Measurements from ENCODE around the gene VPS13C.

Gene VPS13C

DNA sequence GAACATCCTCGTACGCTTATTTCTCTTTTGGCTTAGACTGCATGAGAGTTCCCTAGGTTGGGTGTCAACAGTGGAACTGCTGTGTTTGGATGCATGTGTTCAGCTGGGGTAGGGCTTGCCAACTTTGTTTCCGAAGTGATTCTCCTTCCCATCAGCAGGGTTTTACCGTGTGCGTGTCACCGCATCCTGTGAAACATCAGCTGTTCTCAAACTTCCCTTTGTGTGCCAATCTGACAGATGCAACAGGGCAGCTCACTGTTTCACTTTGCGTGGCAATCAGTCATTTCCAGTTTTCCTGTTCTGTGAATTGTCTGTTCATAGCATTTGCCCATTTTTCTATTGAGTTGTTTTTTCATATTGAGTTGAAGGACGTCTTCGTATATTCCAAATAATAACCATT lies 218.8 kb downstream of the VPS13C start:
- DNase-seq = no peak

DNA sequence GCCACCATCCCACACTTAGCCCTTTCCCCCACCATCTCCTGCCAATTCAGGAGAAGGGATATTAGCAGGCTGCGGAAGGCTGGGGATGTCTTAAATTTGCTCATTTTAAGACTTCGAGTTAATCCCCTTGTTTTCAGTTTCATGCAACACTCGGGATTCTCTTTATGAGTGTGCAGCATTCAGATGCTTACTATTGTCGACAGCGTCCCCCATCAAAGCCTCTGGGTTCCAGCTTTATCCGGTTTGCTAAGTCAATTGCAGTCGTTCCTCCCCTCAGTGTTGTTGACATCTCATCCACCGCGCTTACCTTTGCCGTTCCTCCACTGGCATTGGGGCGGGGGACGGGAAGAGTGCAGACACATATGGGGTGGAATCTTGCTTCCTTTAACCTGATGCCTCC lies 220.2 kb downstream of the VPS13C start:
- DNase-seq = no peak

DNA sequence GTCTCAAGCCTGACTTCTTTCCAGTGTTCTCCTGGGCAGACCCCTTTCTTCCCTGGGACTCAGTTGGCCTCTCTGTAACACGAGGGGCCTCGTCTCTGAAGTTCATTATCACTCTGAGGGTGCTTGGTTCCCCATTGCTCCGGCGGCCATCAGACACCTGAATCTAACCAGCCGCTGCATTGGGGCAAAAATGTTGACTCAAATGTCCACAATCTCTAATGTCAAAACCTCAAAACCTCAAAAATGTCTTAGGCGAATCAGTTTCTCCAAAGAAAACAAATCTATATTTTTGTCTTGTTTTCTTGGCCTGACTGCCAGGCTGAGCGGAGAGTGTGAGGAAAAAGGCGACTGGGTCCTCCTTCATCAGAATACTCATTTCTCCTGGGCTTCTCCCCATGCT lies 220.7 kb downstream of the VPS13C start:
- no peak for DNase-seq

DNA sequence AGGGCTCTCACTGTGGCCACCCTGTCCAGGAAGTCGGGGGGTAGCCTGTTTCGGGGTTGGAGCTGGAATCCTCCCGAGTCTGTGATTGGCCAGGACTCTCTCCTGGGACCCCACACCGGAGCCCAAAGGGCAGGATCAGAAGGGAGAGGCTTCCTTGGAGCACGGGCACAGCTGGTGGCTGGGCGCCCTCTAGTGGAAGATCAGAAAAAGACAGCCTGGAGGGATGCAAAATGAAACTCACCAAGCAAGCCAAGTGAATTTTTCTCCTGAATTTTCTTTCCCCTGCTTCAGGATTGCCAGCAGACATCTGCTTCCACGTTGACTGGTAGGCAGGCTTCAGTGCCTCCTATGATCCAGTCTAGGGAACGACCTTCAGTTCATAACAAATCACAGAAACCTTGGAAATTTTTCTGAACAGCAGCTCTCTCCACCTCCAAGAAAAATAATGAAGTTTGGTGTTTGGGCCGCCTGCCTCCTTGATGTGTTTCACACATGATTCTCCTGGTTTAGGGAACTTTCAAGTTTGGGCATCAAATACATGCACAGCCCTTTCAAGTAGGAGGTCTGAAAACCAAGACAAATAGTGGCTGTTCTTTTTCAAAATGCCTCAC lies 224.6 kb downstream of the VPS13C start:
- peak; percentile 31 to 76 for DNase-seq

DNA sequence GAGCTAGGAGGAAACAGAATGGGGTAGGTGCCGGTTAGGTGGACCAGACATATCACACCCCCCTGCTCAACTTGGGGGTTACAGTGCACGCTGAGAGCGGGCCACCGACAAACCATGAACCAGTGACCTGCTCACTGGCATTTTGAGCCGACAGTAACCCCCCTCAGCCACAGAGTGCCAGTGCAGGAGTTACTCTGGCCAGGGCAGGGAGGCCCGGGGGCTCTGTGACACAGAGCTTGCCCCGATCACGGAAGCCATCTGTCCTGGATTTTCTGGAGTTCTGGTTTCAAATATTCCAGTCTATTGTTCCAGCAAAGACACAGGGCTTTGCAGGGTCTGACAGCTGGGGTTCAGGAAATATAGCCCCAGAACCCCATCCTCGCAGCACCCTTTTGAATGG lies 225.2 kb downstream of the VPS13C start:
- peak in 1 of 2 experiments; percentile 23 for DNase-seq

DNA sequence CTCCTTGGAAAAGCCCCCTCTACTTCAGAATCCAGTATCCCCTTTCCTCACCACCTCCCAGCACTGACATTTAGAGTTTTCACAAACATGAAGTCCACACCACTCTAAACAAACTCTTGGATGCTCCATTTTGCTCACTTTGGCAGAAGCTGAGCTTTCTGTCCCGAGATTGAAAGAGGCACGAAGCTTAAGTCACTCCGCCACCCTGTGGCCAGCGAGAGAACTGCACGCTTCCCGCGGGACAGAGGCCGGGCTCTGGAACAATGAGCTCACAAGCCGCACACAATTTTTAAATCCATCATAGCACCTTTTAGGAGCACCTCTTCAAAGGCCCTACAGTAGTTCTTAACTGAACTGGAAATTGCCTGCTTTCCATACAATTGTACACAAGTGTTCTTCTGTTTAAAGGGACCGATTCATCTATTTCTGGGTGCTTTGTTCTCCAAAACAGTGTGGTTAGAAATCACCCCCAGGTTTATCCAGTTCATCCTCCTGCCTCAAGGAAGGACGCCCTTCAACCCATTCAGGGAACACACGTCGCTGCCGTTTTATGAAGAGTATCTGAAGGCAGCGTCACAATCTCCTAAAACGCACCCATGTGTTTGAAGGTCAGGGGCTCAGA lies 226.1 kb downstream of the VPS13C start:
- DNase-seq = peak; percentile 34 to 83

DNA sequence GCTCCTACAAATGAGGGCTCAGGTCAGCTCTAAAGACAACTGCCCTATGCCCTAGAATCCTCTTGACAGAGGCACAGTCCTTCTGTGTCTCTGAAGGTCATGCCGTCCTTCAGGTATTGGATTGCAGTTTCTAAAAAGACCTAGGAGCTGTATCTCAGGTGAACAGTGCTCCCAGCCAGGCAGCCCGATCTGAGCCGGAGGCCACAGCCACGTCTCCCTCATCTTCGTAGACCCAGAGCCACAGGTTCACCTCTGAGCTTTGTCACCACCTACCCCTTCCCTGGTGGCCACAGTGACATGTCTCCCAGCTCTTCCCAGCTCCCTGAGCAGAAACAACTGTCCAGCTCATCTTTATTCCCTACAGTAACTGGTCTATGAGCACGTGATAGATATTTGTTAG lies 228.0 kb downstream of the VPS13C start:
- DNase-seq = no peak

DNA sequence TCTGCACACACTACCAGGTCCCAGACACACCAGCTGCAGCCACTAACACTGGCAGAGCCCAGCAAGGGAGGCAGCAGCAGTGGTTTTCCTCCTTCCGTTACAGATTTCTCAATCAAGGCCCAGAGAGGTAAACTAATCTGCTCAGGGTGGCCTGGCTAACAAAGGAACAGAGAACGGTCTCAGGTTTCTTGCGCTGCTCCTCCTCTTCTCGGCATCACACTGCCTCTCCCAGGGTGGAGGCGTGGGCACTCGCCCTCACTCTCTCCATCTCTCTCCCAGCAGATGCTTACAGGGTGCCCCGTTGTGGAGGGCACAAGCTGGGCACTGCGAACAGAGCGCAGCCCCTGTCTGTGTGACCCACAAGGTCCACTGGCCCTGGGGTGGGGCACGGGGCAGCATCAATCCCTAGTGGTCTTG lies 228.7 kb downstream of the VPS13C start:
- DNase-seq = no peak

DNA sequence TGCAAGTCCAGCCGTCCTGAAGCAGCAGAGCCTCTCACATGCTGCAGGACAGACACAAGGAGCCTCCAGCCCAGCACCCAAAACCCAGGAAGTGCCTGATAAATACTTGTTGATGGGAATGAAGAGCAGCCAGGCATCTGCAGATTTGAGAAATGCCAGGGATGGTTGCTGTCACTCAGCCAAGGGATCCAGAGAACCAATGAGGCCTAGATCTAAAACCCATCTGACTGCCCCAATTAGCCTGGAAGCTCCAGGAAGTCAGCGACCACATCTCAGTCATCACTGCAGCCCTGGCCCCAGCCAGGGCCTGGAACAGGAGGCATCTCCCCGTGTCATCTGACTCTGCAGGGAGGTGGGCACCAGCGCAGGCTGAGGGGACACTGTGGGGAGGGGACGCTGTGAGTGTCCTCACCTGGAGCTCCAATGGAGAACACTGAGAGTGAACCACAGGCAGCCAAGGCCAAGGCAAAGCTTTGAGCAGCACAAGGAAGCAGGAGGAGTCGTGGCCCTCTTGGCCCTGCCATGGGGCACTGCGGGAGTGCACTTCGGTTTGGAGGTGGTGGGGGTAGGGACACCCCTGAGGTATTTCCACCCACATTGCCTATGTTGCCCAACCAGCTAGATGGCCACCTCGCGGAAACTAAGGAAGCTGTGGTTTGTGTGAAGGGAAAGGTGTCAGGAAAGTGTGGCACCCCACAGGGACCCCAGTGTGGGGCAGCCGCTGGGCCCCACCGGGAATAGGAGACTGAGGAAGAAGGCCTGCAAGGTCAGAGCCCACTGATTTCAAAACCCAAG lies 229.5 kb downstream of the VPS13C start:
- DNase-seq = no peak

DNA sequence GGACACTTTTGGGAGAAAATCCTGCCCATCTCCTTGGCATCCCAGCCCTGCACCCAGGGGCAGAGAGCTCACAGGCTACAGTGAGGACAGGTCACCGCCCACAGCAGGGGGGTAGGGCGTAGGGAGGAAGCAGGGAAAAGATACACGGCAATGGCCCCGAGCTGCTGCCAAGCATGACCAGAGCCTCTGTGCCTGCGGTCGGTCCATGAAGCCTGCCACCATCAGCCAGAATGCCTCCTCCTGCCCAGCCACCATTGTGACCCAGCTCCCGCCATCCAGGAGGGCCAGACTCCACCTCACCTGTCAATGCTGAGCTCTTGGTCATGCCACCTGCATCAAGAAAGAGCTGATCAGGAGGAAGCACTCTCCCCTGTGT lies 230.7 kb downstream of the VPS13C start:
- DNase-seq = no peak

DNA sequence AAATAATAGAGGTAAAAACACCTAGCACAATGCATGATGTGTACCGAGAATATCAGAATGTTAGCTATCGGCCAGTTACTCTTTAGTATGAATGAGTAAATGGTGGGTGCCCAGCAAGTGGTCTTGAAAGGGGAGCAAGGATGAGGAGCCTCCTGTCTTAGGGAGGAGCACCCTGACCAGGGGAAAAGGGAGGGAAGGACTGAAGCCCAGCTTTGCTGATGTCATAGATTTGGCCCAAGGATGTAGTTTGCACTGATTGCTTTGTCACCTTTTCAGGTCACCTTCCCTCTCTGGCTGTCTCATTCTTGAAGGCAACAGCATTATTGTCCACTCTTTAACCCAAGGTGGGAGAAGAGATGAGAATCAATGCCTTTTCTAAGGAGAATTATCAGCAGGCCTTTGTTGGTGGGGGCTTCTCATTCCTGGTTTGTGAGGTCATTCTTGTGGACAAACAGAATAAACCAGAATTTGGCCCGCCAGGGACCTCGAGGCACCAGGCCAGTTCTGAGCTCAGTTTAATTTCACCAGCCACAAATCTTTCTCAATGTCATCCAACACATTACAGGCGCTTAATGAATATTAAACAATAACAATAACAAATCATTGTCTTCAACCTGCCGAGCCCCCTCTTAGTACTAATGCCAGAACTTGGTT lies 231.3 kb downstream of the VPS13C start:
- DNase-seq = no peak

DNA sequence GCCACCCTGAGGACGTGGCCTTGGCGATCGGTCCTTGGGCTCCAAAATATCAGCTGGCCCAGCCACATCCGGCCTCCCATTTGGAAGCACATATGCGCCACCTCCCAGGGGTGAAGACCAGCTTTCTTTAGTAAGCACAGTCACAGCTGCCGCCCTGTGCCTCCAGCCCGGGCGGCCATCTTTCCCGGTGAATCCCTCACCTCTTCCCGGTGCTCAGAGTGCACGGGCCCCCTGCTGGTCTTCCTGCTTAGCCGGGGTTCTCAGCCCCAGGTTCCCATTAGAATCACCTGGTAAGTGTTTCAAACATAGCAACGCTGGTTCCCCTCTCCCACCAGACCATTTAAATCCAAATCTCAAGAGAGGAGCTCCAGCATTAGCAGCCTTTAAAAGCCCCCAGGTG lies 232.2 kb downstream of the VPS13C start:
- peak in 1 of 2 experiments; percentile 26 for DNase-seq

DNA sequence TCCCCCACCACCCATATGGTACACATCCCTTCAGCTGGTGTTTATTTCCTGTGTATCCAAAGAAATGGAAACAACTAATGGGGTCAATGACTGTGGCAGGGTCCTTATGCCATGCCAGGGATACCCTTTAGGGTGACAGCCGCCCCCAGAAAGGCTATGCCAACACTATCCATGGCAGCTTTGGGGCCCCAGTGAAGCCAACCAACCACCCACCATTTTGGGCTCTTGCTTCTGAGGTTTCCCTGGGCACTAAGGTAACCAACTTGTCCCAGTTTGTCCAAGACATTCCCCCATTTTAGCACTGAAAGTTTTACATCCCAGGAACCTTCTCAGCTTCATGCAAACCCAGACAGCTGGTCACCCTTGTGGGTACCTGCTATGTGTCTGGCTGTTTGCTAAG lies 233.1 kb downstream of the VPS13C start:
- DNase-seq = no peak

DNA sequence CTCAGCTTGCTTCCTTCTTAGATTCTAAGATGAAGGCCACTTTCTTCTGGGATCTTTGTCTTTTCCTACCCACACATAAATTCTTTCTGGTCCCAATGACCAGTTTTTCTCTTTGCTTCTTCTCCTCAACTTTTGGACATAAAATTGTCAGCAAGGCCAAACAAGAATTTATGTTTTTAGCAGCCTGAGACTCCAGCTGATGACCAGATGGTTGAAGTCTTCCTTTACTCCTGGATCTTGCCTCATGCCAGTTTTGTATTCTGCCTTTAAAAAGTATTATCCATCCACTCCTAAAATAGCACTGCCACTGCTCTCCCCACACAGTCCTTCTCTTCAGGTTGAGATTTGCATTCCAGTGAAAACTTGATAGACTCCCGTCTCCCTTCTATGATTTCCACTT lies 236.0 kb downstream of the VPS13C start:
- no peak for DNase-seq

DNA sequence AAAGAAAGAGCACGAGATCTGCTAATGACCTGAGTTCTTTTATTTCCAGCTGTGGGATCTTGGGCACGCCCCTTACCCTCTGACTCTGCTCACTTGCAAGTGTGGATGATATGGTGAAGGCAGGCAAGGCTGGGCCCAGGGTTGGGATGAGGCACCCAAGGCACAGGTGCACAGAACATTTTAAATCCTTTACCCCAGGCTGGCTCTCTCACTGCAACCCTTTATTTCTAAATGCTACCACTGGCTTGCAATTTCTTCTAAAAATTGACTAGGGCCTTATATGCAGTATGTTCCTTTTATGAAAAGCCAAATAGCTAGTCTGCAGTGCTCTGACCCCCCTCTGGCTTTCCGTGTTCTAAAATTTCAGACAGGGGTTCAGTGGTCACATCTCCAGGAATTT lies 237.7 kb downstream of the VPS13C start:
- DNase-seq = no peak

DNA sequence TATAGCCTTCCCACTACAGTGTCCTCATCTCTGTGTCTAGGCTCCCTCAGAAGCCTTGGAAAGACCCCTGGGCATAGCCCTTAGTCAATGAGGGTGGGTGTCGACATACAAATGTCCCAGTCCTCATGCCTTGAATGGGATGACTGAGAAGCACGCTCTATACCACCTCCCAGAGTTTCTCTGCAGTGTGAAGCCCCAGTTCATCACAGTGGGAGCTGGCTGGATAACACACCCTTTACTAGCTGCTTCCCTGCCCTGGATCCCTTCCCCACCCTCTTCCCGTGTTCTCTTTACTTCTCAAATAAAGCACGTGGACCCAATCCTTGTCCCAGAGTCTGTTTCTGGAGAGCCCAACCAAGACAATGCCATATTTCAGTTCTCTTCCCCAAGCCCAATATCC lies 239.3 kb downstream of the VPS13C start:
- no peak for DNase-seq

DNA sequence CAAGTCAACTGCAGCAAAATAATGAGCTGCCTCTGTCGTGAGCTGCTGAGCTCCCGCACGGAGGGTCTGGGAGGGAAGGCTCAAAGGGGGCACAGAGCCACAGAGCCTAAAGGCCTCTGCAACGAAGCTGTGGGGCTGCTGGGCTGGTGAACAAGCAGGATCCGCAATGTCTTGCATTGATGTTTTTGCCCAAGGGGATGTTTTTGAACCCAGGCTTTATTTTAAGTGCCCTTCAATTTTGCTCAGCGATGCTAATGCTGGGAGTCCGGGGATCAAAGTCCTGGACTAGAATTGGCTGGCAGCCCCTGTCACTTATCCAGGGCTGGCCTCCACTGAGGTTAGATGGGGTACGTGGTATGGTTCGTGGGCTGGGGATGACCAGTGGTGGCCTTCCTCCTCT lies 240.0 kb downstream of the VPS13C start:
- DNase-seq = no peak

DNA sequence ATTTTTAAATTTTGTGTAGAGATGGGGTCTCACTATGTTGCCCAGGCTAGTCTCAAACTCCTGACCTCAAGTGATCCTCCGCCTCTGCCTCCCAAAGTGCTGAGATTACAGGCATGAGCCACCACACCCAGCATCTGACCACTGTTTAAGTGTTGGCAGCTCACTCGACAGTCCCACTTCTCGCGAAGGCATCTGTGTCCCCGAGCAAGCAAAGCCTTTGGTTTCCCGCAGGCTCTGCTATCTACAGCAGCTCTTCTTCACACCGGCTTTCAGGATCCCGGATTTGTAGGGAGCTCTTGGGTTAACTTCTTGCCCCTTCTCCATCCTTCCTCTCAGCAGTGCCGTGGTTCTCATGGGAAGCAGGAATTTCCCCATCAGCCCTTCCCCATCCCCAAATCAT lies 240.9 kb downstream of the VPS13C start:
- DNase-seq = no peak

DNA sequence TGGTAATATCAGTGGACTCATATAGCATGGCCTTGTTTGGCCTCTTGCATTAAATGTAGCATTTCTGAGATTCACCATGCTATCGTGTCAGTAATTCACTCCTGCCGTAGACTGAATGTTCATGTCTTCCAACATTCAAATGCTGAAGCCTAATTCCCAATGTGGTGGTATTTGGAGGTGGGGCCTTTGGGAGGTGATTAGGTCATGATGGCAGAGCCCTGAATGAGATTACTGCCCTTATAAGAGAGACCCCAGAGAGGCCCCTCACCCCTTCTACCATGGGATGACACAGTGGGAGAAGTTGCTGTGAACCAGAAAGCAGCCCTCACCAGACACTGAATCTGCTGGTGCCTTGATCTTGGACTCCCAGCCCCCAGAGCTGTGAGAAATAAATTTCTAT lies 241.4 kb downstream of the VPS13C start:
- no peak for DNase-seq

DNA sequence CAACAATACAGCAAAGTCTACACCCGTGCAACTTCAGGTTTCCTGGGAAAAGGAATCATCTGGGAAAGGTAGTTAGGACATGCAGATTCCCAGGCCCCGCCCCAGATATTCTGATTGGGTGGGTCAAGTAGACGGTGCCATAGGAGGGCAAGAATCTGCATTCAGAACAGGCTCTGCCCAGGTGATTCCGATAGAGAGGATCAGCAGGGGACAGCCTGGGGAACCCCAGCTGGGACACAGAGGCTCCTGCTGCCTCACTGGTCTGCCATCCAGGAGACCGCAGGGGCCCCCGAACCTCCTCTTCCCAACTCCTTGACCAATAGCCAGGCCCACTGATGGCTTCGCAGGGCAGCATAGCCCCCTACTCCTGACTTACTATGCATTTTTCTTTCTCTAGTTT lies 243.4 kb downstream of the VPS13C start:
- DNase-seq = no peak

DNA sequence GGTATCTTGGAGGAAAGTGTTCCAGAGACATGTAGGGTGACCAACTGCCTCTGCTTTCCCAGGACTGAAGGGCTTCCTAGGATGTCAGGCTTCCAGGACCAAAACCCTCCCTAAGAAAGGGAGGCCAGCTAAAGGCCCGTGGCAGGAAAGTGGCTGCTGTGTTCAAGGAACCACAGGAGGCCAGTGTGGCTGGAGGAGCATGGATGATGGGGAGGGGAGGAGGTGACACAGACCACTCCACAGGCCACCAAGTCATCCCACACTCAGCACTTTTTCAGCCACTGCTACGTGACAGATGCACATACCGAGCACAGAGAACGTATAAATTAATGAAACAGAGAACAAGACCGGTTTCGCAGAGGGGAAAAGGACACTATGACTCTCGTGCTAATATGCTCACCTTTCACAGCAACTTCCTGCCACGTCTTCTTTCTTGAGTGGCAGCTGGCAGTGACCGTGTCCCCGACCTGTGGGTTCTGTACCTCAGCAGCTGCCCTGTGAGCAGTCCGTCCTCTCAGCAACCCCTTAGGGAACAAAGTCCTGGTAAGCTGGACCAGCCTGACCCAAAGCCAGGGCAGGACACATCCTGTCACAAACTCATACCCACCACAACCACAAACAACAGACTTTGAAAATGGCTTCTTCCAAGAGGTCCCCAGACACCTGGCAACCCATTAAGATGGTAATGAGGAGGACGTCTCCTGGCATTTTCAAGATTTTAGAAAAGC lies 244.7 kb downstream of the VPS13C start:
- no peak for DNase-seq

DNA sequence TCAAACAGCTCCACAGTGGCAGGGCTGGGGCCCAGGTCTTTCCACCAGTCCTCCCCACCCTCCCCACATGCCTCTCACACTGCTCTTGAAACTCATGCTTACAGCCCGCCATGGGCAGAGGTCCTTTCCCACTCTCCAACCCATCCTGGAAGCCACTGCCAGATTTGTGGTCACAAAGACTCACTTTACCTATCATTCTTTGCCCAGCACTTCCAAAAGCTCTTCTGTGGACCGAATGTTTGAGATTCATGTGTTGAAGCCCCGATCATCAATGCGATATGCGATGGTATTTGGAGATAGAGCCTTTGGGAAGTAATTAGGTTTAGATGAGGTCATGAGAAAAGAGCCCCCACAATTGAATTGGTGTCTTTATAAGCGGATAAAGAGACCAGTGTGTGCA lies 247.8 kb downstream of the VPS13C start:
- no peak for DNase-seq

DNA sequence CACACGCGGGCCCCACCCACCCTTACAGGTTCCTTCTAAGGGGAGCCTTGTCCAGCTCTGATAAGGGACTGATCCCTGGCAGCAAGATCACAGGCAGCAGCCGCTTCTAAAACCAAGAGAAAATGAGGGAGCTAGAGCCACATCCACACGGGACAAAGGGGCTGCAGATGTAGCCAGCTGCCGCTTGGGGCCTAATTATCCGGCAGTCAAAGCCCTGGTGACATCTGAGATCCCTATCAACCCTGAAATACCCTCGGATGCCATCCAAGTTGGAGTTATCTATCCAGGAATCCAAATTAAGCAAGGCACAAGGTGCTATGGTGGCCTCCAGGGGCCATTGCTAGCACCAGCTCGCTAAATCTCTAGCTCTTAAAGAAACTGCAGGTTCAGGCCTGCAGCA lies 248.3 kb downstream of the VPS13C start:
- no peak for DNase-seq
